GM18511 (cell line): ENCODE data around the gene AHDC1.
A peak's percentile ranks its signal among the peaks of the same experiment; 100 is the strongest.

Source experiments
- ATAC-seq: cut with Tn5 transposase; IDR thresholded peaks from one replicate; pipeline ENCODE4 v1.9.1; 2021; ENCODE audit warnings: mild to moderate bottlenecking, moderate library complexity; ENCODE audit not compliant: unreplicated experiment

Gene AHDC1

DNA sequence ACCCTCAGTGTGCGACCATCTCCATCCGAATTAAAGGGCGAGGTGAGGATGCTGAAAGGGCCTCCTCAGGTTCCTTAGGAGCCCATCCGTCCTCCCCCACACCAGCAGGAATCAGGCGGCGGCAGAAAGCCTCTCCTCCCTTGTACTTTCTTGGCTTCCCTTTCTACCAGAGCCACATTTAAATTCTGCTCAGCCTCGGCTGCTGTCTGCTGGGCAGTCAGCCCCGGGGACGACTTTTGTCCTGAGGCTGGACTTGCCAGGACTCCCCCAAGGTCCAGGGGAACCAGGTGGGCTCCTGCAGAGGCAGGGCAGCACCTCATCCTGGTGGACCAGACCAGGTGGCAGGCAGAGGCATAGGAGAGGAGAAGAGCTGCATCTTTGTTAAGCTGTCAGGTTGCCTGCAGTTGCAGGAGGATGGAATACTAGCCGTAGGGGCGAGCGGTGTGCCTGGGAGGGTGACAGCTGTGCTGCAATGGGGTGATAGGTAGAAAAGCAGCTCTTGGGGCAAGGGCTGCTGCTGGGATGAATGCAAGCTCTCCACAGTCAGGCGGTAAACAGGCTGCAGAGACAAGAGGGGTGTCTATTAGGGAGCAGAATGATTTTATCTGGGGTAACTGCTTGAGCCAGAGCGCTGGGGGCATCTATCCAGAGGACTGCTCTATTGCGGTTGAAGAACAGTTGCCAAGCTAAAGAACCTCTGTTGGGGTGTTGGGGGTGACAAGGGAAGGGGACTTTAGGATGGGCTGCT is 67.8 kb downstream of the AHDC1 start:
- ATAC-seq: no peak

DNA sequence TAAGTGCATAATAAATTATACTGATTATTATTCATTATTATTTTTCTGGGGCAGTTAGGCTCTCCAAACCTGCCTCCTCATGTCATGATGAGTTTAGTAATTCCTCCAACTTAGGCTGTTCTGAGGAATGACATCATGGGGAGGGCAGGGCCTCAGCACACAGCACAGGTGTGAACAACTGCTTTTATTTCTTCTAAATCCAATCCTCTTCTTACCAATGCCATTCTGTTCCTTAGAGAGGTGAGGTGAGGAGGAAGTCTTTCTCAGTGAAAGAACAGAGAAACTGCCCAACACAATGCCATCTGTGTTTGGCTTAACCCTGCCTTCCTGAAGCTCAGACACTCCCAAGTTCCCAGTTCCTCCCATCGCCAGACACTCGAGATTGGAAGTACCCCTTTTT is 68.6 kb downstream of the AHDC1 start:
- ATAC-seq: no peak

DNA sequence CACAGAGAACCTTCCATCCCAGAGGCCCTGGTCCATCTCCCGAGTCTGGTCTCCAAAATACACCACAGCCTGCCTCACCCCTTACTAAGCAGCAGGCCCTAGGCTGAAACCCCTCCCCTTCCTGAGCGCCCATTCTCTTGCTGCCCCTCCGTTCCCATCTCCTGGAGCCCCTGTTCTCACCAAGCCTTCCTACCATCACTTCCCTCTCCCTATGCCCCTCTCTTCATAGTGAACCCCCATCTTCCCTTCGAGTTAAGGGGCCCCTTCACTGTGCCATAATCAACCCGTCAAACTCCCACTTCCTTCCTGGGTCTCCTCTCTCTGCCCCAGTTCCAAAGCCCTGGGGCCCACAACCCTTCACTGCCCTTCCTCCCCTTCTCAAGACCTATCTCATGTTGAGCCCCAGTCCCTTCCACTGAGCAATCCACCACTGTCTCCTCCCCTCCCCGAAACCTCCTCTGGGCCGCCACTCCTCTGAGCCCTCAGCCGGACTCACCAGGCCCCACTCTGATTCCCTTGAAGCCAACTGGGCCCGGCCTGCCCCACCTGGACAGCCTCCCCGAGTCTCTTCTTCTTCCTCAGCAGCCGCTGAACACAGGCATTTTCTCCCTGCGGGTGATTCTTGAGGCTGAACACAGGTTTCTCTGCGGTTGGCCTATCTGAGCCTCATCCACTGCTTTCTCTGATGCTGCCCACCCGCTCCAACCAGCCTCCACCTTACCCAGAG is 71.8 kb downstream of the AHDC1 start:
- ATAC-seq: no peak

DNA sequence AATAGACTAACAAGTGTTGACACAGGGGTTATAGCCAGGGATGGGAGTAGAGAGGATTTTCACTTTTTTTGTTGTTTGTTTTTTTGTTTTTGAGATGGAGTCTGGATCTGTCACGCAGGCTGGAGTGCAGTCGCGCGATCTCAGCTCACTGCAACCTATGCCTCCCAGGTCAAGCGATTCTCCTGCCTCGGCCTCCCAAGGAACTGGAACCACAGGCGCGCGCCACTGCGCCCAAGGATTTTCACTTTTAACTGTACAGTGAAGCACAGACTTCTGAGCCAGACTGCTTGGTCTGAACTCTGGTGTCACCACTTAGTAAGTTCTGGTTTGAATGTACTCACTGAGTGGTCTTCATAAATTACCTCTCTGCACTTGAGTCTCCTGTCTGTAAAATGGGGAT is 73.8 kb downstream of the AHDC1 start:
- ATAC-seq: no peak

DNA sequence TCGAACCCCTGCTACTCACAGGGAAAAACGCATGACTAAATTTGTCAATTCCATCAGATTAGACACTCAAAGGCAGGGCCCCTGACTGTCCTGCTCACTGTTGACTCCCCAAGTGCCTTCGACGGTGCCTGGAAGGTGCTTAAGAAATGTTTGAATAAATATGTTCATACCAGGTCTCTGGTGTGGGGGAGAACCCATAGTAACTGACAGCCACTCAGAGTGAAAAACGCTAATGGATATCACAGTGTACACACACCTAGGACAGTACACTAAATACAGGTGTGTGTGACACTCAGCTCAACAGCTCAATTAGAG is 74.3 kb downstream of the AHDC1 start:
- ATAC-seq: no peak

DNA sequence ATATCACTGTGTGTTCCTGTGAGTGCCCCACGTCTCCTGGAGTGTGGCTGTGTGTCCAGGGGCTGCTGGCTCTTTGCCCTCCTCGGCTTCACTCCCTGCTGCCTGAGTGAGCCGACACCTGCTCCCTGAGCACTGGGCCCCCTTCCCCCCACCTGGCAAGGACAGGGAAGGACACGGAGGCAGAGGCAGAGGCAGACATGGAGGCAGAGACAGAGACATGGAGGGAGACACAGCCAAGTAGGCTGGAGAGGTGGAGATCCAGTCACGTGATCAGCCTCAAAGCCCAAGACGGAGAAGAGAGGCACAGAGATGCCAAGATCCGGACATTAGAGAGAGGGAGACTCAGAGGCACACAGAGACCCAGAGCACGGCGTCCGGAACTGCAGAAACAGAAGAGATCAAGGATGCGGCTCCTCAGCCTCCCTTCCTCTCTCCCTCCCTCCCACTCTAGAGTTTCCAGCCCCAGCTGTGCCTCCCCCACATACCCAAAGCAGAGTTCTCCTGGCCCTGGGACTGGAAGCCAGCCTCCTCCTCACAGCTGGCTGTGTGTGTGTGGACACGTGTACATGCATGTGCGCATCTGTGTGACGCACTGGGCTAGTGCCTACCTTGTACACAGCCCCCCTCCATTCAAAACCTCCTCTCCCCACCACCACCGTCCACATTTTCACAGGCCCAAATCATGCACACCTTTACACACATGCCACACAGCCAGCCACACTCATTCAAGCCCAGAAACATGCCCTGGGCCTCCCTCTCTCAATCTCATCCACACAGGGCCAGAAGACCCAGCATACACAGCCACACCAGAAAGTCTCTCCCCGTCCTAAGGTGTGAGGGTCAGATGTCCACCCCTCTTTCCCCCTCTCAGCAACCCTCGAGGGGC is 74.9 kb downstream of the AHDC1 start:
- no peak for ATAC-seq

DNA sequence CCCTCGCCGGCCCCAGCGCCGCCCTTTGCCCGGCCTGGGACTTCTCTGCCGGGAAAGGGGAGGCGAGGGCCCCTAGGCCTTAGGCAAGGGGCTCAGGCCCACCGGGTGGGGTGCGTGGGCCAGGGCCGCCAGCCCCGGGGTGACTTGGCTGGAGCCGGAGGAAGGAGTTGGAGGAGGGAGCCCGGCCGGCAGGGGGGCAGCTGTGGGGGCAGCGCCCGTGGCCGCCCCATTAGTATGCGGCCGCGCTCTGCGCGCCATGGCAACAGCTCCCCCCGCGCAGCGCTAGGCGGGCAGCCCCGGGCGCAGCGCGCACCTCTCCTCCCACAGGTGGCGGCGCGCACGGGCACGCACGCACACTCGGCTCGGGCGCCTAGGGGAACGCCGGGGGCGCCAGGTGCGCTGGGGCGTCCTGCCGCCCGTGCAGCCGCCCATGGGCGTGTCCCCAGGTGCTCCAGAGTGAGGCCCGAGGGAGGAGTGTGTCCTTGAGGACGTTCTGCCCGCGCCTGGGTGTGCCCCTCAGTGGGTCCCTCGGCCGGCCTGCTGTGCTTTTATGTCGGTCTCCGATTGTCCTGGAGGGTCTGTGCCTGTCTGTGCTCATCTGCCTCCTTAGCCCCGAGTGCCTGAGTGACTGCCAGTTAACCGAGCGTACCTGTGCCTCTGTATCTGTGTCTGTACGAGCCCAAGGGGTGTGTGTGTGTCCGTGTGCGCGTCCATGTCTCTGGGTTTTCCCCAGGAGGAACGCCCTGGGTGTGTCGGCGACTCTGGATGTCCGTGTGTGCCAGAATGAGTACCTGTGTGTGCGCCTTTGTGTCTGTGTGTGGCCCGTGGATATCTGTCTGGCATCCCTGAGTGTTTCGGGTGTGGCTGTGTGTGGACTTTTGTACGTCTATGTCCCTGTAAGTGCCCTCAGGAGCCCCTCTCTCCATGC is 75.8 kb downstream of the AHDC1 start:
- ATAC-seq: no peak

DNA sequence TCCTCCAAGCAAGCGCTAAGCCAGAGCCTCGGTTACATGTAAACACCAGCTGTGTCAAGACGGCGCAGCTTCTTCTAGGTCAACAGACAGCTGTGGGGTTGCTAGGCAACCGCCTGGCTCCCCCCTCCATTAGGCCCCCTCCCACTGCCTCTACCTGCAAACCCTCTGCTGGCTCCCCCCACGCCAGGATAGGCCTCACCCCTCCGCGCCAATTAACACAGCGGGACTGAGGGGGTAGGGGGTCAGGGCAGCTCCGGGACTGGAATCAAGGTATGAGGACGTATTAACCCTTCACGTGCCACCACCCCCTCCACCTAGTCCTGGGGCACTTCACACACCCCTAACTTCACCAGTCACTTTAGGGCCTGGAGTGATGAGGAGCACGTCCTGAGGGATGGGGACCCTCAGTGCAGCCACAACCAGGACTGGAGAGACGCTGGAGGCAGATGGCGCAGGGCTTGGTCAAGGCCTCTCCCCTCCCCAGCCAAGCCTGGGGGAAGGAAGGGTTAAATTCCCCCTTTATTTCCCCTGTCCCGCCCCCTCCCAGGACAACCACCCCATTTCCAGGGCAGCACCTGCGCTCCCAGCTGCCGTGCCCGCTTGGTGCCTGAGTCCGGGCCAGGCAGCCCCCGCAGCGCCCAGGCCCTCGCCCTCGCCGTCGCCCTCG is 76.6 kb downstream of the AHDC1 start:
- ATAC-seq: no peak

DNA sequence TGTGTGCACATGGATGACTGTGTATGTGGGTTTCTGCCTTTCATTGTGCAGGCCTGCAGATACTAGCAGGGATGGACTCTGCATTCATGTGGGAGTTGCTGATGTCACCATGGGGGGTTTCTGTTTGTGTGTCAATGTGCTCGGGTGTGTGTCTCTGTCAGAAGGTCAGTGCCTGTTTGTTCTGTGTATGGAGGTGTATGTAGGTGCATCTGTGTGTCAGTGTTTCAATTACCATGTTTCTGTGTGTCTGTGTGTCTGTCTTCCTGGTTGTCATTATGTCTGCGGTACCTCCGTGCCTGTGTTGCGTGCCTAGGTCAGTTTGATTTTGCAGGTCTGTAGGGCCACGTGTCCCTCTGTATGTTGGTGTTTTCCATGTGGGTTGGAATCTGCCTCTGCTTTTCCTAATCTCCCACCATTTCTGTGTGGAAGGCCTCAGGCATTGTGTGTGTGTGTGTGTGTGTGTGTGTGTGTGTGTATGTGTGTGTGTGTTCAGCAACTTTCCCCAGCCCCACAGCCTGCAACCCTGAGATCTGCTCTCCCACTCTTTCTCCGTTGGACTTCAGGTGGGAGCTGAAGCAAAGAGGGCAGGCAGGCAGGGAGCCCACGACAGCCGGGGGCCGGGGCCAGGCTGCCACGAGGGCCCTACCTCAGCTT is 77.2 kb downstream of the AHDC1 start:
- no peak for ATAC-seq

DNA sequence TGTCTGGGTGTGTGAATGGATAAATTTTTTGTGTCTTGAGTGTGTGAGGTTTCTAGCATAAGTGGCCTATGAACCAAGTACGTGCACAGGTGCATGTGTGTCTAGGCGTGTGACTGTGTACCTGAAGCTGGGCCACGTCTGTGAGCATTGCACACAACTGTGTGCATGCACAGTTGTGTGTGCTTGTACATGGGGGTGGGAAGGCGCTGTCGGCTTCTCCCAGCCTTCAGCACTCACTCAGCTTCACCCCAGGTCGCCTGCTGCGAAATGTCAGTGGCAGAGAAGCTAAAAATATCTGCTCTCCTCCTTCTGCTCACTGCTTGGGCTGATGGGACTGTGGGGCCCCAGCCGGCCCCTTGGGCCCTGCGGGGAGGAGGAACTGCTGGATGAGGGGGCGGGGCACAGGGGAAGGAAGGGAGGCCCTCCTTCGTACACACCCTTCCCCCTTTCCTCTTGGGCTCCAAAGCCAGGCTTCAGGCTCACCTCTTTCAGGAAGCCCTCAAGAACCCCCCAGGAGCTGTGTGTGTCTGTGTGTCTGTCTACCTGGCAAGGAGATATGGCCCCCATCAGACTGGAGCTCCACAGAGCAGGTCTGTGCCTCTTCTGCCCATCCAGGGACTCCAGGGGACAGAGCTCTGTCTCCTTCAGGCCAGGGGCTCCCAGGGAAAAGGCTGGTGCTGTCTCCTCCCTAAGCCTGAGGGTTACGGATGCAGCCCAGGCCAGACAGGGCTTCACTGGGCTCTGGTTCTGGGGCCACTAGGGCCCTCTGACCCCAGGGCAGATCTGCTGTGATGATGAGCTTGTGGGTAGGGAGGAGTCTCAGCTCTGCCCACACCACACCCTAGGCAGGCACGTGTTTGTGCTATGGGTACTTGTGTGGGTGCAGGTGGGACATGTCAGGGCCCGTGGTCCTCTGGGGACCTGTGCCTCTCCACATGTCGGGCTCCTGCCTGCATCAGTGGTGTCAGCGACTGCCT is 78.4 kb downstream of the AHDC1 start:
- peak; percentile 64 for ATAC-seq

DNA sequence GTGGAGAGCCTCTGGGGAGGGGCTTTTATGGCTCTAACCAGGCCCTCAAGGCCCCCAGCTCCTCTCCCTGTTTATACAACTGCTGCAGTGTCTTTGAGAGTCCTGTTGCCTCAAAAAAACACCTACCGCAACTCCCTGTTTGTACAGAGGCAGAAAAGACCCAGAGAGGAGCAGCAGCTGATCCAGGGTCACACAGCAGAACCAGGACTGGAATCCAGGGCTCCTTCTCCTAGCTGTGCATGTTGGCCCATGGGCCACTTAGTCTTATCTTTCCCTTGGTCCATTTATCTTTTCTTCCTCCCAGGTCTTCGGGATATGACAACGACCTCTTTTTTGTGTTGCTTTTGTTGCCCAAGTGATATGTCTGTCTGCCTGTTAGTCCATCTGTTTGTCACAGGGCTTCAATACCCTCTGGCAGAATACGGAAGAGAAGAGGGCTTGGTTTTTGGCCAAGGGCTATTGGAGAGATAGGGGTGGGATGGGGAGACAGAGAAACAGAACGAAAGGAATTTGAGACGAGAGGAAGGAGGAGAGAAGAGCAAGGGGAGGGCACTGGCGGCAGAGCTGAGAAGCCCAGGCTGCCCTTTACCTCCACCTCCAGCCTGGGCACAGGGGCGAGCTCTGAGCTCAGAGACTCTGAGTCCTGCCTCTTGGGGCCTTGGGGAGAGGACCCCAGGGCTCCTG is 80.5 kb downstream of the AHDC1 start:
- ATAC-seq: no peak

DNA sequence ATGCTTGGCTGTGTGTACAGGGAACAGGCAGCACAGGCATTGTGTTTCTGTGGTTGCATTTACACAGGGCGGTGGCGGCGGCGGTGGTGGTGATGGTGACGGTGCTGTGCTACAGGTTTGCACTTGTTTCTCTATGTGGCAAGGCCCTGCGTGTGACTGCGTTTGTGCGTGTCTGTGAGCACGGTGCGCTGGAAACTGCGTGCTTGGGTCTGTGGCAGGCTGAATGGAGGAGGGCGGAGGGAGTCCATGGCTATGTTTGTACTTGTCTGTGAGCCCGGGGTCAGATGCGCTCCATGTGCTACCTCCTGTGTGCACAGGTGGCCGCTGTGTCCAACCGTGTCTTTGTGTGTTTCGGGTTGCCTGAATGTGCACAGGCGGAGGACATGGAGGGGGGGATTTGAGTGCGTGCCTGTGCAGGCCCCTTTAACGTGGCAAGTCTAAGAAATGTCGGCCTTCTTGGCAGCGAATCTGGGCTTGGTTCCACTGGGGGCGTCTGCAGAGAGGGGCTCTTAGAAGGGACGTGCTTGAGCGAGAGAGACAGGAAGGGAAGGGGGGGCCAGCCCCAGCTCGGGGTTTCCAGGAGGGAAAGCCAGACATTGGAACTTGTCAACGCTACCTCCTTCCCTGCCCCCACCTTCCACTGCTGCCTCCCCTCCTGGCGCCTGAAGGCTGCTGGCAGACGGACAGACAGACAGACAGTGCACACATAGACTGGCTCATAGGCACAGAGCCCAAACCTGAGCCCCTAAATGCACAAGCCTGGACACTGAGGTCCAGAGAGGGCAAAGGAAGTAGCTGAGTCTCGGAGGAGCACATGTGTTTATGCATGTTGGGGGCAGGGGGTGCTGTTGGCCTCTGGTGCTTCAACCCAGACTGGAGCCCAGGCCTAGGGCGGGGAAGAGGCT is 81.3 kb downstream of the AHDC1 start:
- ATAC-seq: no peak

DNA sequence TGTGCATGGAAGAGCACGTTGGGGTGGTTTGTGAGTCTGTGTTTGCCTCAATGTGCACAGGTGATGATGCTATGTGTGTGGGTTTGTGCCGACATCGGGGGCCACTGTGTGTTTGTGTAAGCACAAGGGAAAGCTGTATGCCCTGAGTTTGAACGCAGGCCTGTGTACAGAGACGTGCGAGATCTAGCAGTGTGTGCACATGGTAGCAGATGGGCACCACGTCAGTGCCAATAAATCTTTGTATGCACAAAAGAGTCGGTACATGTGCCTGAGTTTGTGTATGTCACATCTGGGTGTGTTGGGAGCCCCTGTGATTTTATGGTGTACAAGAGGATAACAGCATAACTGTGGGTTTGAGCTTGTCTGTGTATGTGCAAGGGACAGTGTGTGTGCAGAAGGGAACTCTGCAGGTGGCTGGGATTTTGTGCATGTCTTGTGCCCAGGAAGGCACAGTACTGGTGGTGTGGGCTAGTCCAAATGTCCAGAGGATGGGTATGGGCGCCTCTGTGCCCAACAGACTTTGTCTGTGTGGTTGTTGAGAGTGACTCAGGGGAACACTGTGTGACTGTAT is 82.0 kb downstream of the AHDC1 start:
- ATAC-seq: no peak

DNA sequence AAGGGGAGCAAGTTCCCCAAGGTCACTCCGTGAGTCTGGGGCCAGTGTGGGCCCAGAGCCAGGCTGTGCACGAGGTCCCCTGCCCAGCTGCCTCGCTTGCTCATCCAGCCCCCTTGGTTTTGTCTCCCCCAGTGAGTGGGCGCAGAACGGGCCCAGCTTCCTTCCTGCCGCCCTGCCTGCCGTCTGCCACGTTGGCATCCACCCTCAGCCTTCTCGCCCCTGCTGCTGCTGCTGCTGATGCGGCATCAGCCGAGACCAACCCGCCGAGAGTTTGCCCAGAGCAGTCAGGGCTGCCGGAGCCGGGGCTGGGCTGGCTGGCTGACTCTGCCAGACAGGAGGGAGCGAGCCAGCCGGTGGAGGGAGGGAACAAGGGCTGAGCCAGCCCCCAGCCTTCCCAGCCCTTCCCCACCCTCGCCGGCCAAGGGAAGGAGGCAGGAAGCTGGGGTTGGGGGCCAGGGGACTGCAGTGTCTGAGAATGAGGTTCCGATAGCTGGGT is 82.6 kb downstream of the AHDC1 start:
- ATAC-seq: no peak

DNA sequence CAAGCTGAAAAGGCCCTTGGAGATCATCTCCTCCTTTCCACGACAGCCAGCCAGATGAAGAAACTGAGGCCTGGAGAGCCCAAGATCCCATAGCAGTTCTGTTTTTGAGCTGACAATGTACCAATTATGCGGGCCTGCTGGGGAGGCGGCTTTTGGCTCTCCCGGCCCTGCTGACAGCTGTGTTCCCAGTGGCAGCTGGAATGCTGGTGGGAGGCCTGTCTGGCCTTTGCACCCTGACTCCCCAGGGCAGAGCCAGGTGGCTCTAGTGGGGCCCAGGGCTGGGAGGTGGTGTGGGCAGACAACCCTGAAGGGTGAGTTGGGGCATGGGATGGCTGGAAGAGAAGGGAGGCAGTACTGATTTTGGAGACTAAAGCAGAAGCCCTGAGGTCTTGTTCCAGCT is 83.3 kb downstream of the AHDC1 start:
- no peak for ATAC-seq
